Neural cell (in vitro differentiated cells): ENCODE measurements around the gene ZBED4.

Source experiments
- CTCF ChIP-seq: fragments of 450-650 bp; IDR thresholded peaks from 2 replicates; pipeline ENCODE4 v1.5.1; 2014; ENCODE audit warnings: antibody characterized with exemption, mild to moderate bottlenecking, moderate library complexity; ENCODE audit not compliant: poor library complexity, severe bottlenecking
- EZH2 ChIP-seq: fragments of 200-600, 300-800 bp; shearing (Covaris generic), sonication (generic); IDR thresholded peaks from 2 replicates; pipeline ENCODE4 v1.6.1; 2014; ENCODE audit warnings: antibody characterized with exemption, low read length, borderline replicate concordance, mild to moderate bottlenecking; ENCODE audit not compliant: insufficient read depth, poor library complexity, severe bottlenecking
- RAD21 ChIP-seq: fragments of 450-650 bp; conservative IDR thresholded peaks from 2 replicates; pipeline ENCODE4 v1.6.1; 2014; ENCODE audit warnings: antibody characterized with exemption, mild to moderate bottlenecking, moderate library complexity
- SMC3 ChIP-seq: fragments of 450-650 bp; conservative IDR thresholded peaks from 2 replicates; pipeline ENCODE4 v1.6.1; 2014; ENCODE audit warnings: antibody characterized with exemption, mild to moderate bottlenecking, moderate library complexity; ENCODE audit not compliant: poor library complexity

GRCh38 chr22:49852898-49853894 lies at the start of gene ZBED4:
- TF ChIP-seq CTCF (no peak), RAD21 (peak; percentile 32), EZH2 (no peak), SMC3 (peak; percentile 34)
